IMR-90 (cell line): ENCODE measurements around the gene LDLRAD4. TPM values are rescaled to one million over a fixed set of nuclear protein-coding genes. Genes with fewer than 3 reads are reported as not detected.

Experiments used
- ATAC-seq: fragments of 200-7000 bp; cut with Tn5 transposase; 2 replicates; pipeline ENCODE4 v1.9.1; 2020; ENCODE audit warnings: low read depth, mild to moderate bottlenecking, moderate library complexity
- BruUV-seq: library from RNA; stranded (reverse); fragments of 400-500 nt; replicated peaks from 2 replicates; lab custom pipeline; 2021; lab: Mats Ljungman, UMichigan
- CTCF ChIA-PET: fragments of 300-600 bp; formaldehyde crosslinking; extraction: SDS; loops from one replicate; lab custom pipeline; 2021; ENCODE audit warnings: antibody characterized with exemption; lab: Yijun Ruan, JAX
- POLR2A ChIA-PET: fragments of 300-600 bp; sonication (Branson Sonifier 250); formaldehyde crosslinking; loops from one replicate; lab custom pipeline; 2022; ENCODE audit warnings: antibody characterized with exemption; ENCODE audit not compliant: unreplicated experiment; lab: Charles Lee
- DNase-seq: peaks from one replicate; pipeline ENCODE4 v3.0.0; 2013
- H2AFZ ChIP-seq: replicated peaks from 2 replicates; pipeline ENCODE3; 2013; ENCODE audit warnings: low read length, mild to moderate bottlenecking; ENCODE audit not compliant: poor library complexity
- H2AK5ac ChIP-seq: 2 replicates; pipeline ENCODE4 v1.6.1; 2013; ENCODE audit warnings: low read depth, low read length, inconsistent platforms
- H2AK9ac ChIP-seq: replicated peaks from 2 replicates; pipeline ENCODE3; 2013; ENCODE audit warnings: mild to moderate bottlenecking, low read depth, low read length, moderate library complexity; ENCODE audit not compliant: poor library complexity
- H2BK120ac ChIP-seq: 2 replicates; pipeline ENCODE4 v1.6.1; 2013; ENCODE audit warnings: low read depth, low read length, inconsistent platforms
- H2BK15ac ChIP-seq: 3 replicates; pipeline ENCODE4 v1.6.1; 2013; ENCODE audit warnings: low read depth, low read length, inconsistent platforms
- H2BK20ac ChIP-seq: 2 replicates; pipeline ENCODE4 v1.6.1; 2013; ENCODE audit warnings: low read depth, mild to moderate bottlenecking, inconsistent platforms, low read length, moderate library complexity
- H2BK5ac ChIP-seq: 2 replicates; pipeline ENCODE4 v1.6.1; 2013; ENCODE audit warnings: mild to moderate bottlenecking, low read depth, low read length, inconsistent platforms; ENCODE audit not compliant: poor library complexity, severe bottlenecking
- H3K14ac ChIP-seq: replicated peaks from 2 replicates; pipeline ENCODE4 v1.6.1; 2013; ENCODE audit warnings: low read depth, low read length, inconsistent platforms
- H3K18ac ChIP-seq: 2 replicates; pipeline ENCODE4 v1.6.1; 2013; ENCODE audit warnings: low read depth, low read length, control low read depth
- H3K23ac ChIP-seq: 2 replicates; pipeline ENCODE4 v1.6.1; 2013; ENCODE audit warnings: low read depth, low read length, inconsistent platforms
- H3K27ac ChIP-seq: 2 replicates; pipeline ENCODE4 v1.5.1; 2013; ENCODE audit warnings: mild to moderate bottlenecking, control low read depth, low read length; ENCODE audit not compliant: insufficient read depth
- H3K27me3 ChIP-seq: 2 replicates; pipeline ENCODE4 v1.6.1; 2013; ENCODE audit warnings: low read length; ENCODE audit not compliant: control insufficient read depth, insufficient read depth
- H3K36me3 ChIP-seq: 2 replicates; pipeline ENCODE4 v1.6.1; 2013; ENCODE audit warnings: low read length, mixed read lengths; ENCODE audit not compliant: control insufficient read depth, insufficient read depth
- H3K4ac ChIP-seq: 2 replicates; pipeline ENCODE4 v1.6.1; 2013; ENCODE audit warnings: low read depth, low read length, inconsistent platforms
- H3K4me1 ChIP-seq: 2 replicates; pipeline ENCODE4 v1.6.1; 2013; ENCODE audit warnings: low read length, mixed read lengths; ENCODE audit not compliant: control insufficient read depth, insufficient read depth
- H3K4me2 ChIP-seq: 2 replicates; pipeline ENCODE4 v1.6.1; 2013; ENCODE audit warnings: low read depth, mild to moderate bottlenecking, control low read depth, low read length, moderate library complexity
- H3K4me3 ChIP-seq: 2 replicates; pipeline ENCODE4 v1.5.1; 2013; ENCODE audit warnings: low read depth, mild to moderate bottlenecking, control low read depth, low read length, moderate library complexity; ENCODE audit not compliant: insufficient read depth
- H3K56ac ChIP-seq: 2 replicates; pipeline ENCODE4 v1.6.1; 2013; ENCODE audit warnings: low read length, inconsistent platforms; ENCODE audit not compliant: insufficient read depth; ENCODE audit errors: extremely low read depth
- H3K79me1 ChIP-seq, 2 experiments: 2 replicates each; pipeline ENCODE4 v1.6.1; 2013; ENCODE audit warnings: low read length in 2 of 2, inconsistent platforms in 1 of 2, low read depth in 1 of 2
- H3K9ac ChIP-seq: 2 replicates; pipeline ENCODE4 v1.6.1; 2013; ENCODE audit warnings: low read depth, low read length, control low read depth
- H3K9me1 ChIP-seq: 2 replicates; pipeline ENCODE4 v1.6.1; 2013; ENCODE audit warnings: low read length, inconsistent platforms; ENCODE audit not compliant: insufficient read depth
- H3K9me3 ChIP-seq: 2 replicates; pipeline ENCODE4 v1.6.1; 2013; ENCODE audit warnings: low read length; ENCODE audit not compliant: control insufficient read depth, insufficient read depth
- H4K20me1 ChIP-seq: 2 replicates; pipeline ENCODE4 v1.6.1; 2013; ENCODE audit warnings: low read length, inconsistent platforms; ENCODE audit not compliant: insufficient read depth
- H4K5ac ChIP-seq: 2 replicates; pipeline ENCODE4 v1.6.1; 2013; ENCODE audit warnings: mild to moderate bottlenecking, low read depth, low read length, control low read depth
- H4K8ac ChIP-seq, 2 experiments: 2 replicates each; pipeline ENCODE4 v1.6.1; 2013; ENCODE audit warnings: low read depth in 2 of 2, low read length in 2 of 2, control low read depth in 1 of 2, inconsistent platforms in 1 of 2
- H4K91ac ChIP-seq: 2 replicates; pipeline ENCODE4 v1.6.1; 2013; ENCODE audit warnings: low read depth, low read length, inconsistent platforms; ENCODE audit not compliant: insufficient read depth
- BHLHE40 ChIP-seq: fragments of 150-350 bp; IDR thresholded peaks from 2 replicates; pipeline ENCODE4 v1.6.1; 2016; ENCODE audit warnings: mild to moderate bottlenecking, low read depth, low read length
- CEBPB ChIP-seq: IDR thresholded peaks from 2 replicates; pipeline ENCODE4 v1.6.1; 2012; ENCODE audit warnings: low read depth, low read length, improper control_type of control experiment
- CHD1 ChIP-seq: IDR thresholded peaks from 2 replicates; pipeline ENCODE4 v1.6.1; 2012; ENCODE audit warnings: low read depth, low read length, improper control_type of control experiment
- CTCF ChIP-seq: conservative IDR thresholded peaks from 2 replicates; pipeline ENCODE4 v1.5.1; 2012; ENCODE audit warnings: mild to moderate bottlenecking, low read depth, low read length, improper control_type of control experiment
- FOS ChIP-seq: fragments of 150-350 bp; IDR thresholded peaks from 2 replicates; pipeline ENCODE4 v1.6.1; 2016; ENCODE audit warnings: low read depth, low read length
- MAFK ChIP-seq: IDR thresholded peaks from 2 replicates; pipeline ENCODE4 v1.6.1; 2012; ENCODE audit warnings: low read depth, low read length, improper control_type of control experiment
- MAZ ChIP-seq: IDR thresholded peaks from 2 replicates; pipeline ENCODE4 v1.6.1; 2012; ENCODE audit warnings: low read depth, mild to moderate bottlenecking, low read length, improper control_type of control experiment, moderate library complexity, borderline replicate concordance
- MXI1 ChIP-seq: IDR thresholded peaks from 2 replicates; pipeline ENCODE4 v1.6.1; 2012; ENCODE audit warnings: low read depth, mild to moderate bottlenecking, low read length, moderate library complexity, borderline replicate concordance
- NFE2L2 ChIP-seq: fragments of 150-350 bp; IDR thresholded peaks from 2 replicates; pipeline ENCODE4 v1.6.1; 2016; ENCODE audit warnings: low read depth, mild to moderate bottlenecking, low read length
- POLR2A ChIP-seq: IDR thresholded peaks from 2 replicates; pipeline ENCODE4 v1.6.1; 2012; ENCODE audit warnings: mild to moderate bottlenecking, low read depth, low read length
- RAD21 ChIP-seq: IDR thresholded peaks from 2 replicates; pipeline ENCODE4 v1.6.1; 2012; ENCODE audit warnings: low read length, improper control_type of control experiment
- RCOR1 ChIP-seq: IDR thresholded peaks from 2 replicates; pipeline ENCODE4 v1.6.1; 2012; ENCODE audit warnings: mild to moderate bottlenecking, low read length, improper control_type of control experiment; ENCODE audit not compliant: insufficient replicate concordance
- RFX5 ChIP-seq: IDR thresholded peaks from 2 replicates; pipeline ENCODE4 v1.8.0; 2012; ENCODE audit warnings: low read depth, mild to moderate bottlenecking, low read length, moderate library complexity
- WGBS, 2 experiments: methylation state at CpG; one replicate each; pipeline versions ENCODE4 v1.1.5 to v1.1.7; 2013; ENCODE audit warnings: missing lambda C conversion rate in 2 of 2; ENCODE audit not compliant: insufficient read length in 1 of 2; ENCODE audit errors: extremely low coverage in 2 of 2; 5-methylcytosine and 5-hydroxymethylcytosine counted together
- dilution Hi-C: fragments of 300-500 bp; cut with HindIII; formaldehyde crosslinking; loops from one replicate; pipeline ENCODE4 v1.14.3; 2018; ENCODE audit warnings: low sequenced_read_pairs; ENCODE audit not compliant: unreplicated experiment
- in situ Hi-C: fragments of 300-500 bp; cut with MboI; formaldehyde crosslinking; loops from 3 replicates; pipeline ENCODE4 v1.14.3; 2019; ENCODE audit warnings: low sequenced_read_pairs, inconsistent platforms, mixed read lengths
- intact Hi-C: fragments of 100-400 bp; cut with micrococcal nuclease; formaldehyde crosslinking; loops from 2 replicates; pipeline ENCODE4 v1.10.0; 2022
- polyA plus RNA-seq, 3 experiments: library from polyadenylated mRNA; depleted of rRNA; stranded (reverse); fragments of >200 nt; gene quantifications; 2 replicates each; pipeline ENCODE4 v1.2.3, GENCODE V29; 2012; ENCODE audit warnings: low replicate concordance in 1 of 3
- total RNA-seq: library from RNA; depleted of rRNA; stranded (reverse); fragments of >200 nt; gene quantifications from 2 replicates; pipeline ENCODE4 v1.2.3, GENCODE V29; 2012

Gene LDLRAD4
- total and polyA plus RNA-seq, 2 of the 4 experiments (the other 2 are of a cell fraction) = not detected

- no peak overlapping the region for H3K4ac ChIP-seq
- no peak for TF ChIP-seq MAZ
- no peak for TF ChIP-seq MXI1
- TF ChIP-seq FOS = no peak
- no peak for TF ChIP-seq MAFK
- TF ChIP-seq NFE2L2 = no peak
- no peak for TF ChIP-seq POLR2A
- TF ChIP-seq CEBPB = no peak
- TF ChIP-seq CTCF = no peak
- TF ChIP-seq BHLHE40 = no peak
- no peak for TF ChIP-seq RFX5
- TF ChIP-seq RAD21 = no peak
- TF ChIP-seq RCOR1 = no peak
- TF ChIP-seq CHD1 = no peak
- H3K14ac ChIP-seq = no peak overlapping the region
- no peak overlapping the region for H3K9ac ChIP-seq
- intact Hi-C loops (no loop called here), in situ Hi-C loops (no loop called here), dilution Hi-C loops (no loop called here)
- H3K9me1 ChIP-seq = no peaks in the 10 kb centered on the region
- ChIA-PET POLR2A (no interaction called here), CTCF (no interaction called here)
- H2BK120ac ChIP-seq = no peak overlapping the region
- H3K23ac ChIP-seq = no peak overlapping the region
- no peak overlapping the region for H3K18ac ChIP-seq
- H4K8ac ChIP-seq = no peak overlapping the region
- H2BK15ac ChIP-seq = no peak overlapping the region
- H3K27ac ChIP-seq = no peak overlapping the region
- no peaks in the 10 kb centered on the region for H3K4me1 ChIP-seq
- H2AFZ ChIP-seq = peak overlapping the region; percentile 14
- H4K20me1 ChIP-seq = no peaks in the 10 kb centered on the region
- no peak for ATAC-seq
- BruUV-seq = no TSS peak
- H2BK5ac ChIP-seq = no peak overlapping the region
- no peak overlapping the region for H2AK9ac ChIP-seq
- 70% methylated on average over 5 of the region's 9 CpGs; no CpG with 5 or more reads in 1 of the 2 experiments for WGBS, 2 experiments
- no peaks in the 10 kb centered on the region for H3K36me3 ChIP-seq
- H3K27me3 ChIP-seq = peaks cover 27% of the 10 kb centered on the region
- no peak overlapping the region for H3K4me3 ChIP-seq
- no peak overlapping the region for H4K5ac ChIP-seq
- no peak overlapping the region for H2BK20ac ChIP-seq
- H3K4me2 ChIP-seq = no peak overlapping the region
- H3K79me1 ChIP-seq = no peaks in the 10 kb centered on the region
- H3K9me3 ChIP-seq = no peaks in the 10 kb centered on the region
- no peak for DNase-seq
- H2AK5ac ChIP-seq = no peak overlapping the region
- H3K56ac ChIP-seq = no peak overlapping the region
- no peak overlapping the region for H4K91ac ChIP-seq
These were observed 34.2 kb upstream of the LDLRAD4 start for GRCh38 chr18:13184396-13184795.
